Measurements from ENCODE around the gene NKD2. TPM values are rescaled to one million over a fixed set of nuclear protein-coding genes. Genes with fewer than 3 reads are reported as not detected.
A peak's percentile ranks its signal among the peaks of the same experiment; 100 is the strongest.

Gene NKD2
- total and polyA plus RNA-seq, 7 donors = 0.08 to 0.96 (median 0.63) TPM; not detected in 1

- no peak for DNase-seq
- WGBS, 3 donors = 36 to 41% (median 38%) methylated on average over 4 of the region's 4 CpGs
- Histone ChIP-seq H3K9me3 (no peaks in the 10 kb centered on the region), H3K4me3 (no peak overlapping the region), H3K4me1 (no peaks in the 10 kb centered on the region), H3K27ac (no peak overlapping the region), H3K36me3 (ENCODE audit: insufficient read depth in 1 of 2, low read depth in 1 of 2) (no peaks in the 10 kb centered on the region), H3K27me3 (ENCODE audit: insufficient read depth in 3 of 3, low read length in 2 of 3) (peaks cover 0 to 2% (median 2%) of the 10 kb centered on the region in 3 donors)
- no peak for TF ChIP-seq CTCF (IDR thresholded peaks at IDR 0.05)
- ATAC-seq = no peak
- intact Hi-C loops (cut with DNase I) = loop anchor here in 1 of 2 donors (10.0 kb wide), 1 partner anchor 138 kb away; no protein-coding TSS in a partner anchor
Measured at GRCh38 chr5:997001-997474, 11.6 kb upstream of the NKD2 start.

GRCh38 chr5:997711-998110, 10.9 kb upstream of the NKD2 start:
- WGBS, 3 donors = 87 to 92% (median 91%) methylated on average over 6 of the region's 6 CpGs
- no peak for DNase-seq

GRCh38 chr5:998246-999031, 10.2 kb upstream of the NKD2 start:
- DNase-seq (peak in 1 of 2 donors; percentile 44), ATAC-seq (no peak)
- Histone ChIP-seq H3K9me3 (no peaks in the 10 kb centered on the region), H3K27me3 (ENCODE audit: insufficient read depth in 3 of 3, low read length in 2 of 3) (peaks cover 0 to 3% (median 2%) of the 10 kb centered on the region in 3 donors), H3K4me1 (no peaks in the 10 kb centered on the region), H3K36me3 (ENCODE audit: insufficient read depth in 1 of 2, low read depth in 1 of 2) (no peaks in the 10 kb centered on the region), H3K27ac (no peak overlapping the region), H3K4me3 (no peak overlapping the region)
- no peak for TF ChIP-seq CTCF (IDR thresholded peaks at IDR 0.05)
- 71 to 77% (median 76%) methylated on average over 12 of the region's 12 CpGs for WGBS, 3 donors
- intact Hi-C loops (cut with DNase I) = loop anchor here in 1 of 2 donors (10.0 kb wide), 1 partner anchor 136 kb away; no protein-coding TSS in a partner anchor

More at GRCh38 chr5:997711-998110, 10.9 kb upstream of the NKD2 start:
- H3K27me3 ChIP-seq (ENCODE audit: insufficient read depth in 3 of 3, low read length in 2 of 3) = peaks cover 0 to 2% (median 0%) of the 10 kb centered on the region in 3 donors
- H3K4me3 ChIP-seq = no peak overlapping the region
- no peaks in the 10 kb centered on the region for H3K36me3 ChIP-seq (ENCODE audit: insufficient read depth in 1 of 2, low read depth in 1 of 2)
- H3K27ac ChIP-seq = no peak overlapping the region
- intact Hi-C loops (cut with DNase I) = loop anchor here in 1 of 2 donors (10.0 kb wide), 1 partner anchor 137 kb away; no protein-coding TSS in a partner anchor
- no peak for TF ChIP-seq CTCF (IDR thresholded peaks at IDR 0.05)
- no peak for ATAC-seq
- H3K4me1 ChIP-seq = no peaks in the 10 kb centered on the region
- no peaks in the 10 kb centered on the region for H3K9me3 ChIP-seq

DNA sequence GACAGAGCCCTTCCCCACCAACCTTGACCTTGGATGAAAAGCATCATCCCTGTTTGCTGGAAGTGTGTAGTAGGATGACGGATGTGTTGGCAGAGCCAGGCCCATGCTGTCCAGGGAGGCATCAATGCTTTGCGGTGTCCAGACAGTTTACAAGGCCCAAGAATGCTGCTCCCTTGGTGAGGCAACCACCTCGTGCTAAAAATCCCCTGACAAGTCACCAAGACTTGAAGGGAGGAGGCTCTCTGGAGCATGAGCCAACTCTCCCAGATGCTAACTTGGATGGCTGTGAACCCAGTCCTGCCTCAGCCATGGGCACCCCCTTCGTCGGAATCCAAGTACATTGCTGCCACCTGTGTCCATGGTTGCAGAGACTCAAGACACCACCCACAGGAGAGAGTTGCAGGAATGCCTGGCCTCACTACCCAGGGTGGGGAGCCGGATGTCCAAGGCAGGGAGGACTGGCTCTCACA, 9.5 kb upstream of the NKD2 start:
- Histone ChIP-seq H3K4me1 (no peaks in the 10 kb centered on the region), H3K9me3 (no peaks in the 10 kb centered on the region), H3K4me3 (no peak overlapping the region), H3K27me3 (ENCODE audit: insufficient read depth in 3 of 3, low read length in 2 of 3) (peaks cover 0 to 6% (median 2%) of the 10 kb centered on the region in 3 donors), H3K36me3 (ENCODE audit: insufficient read depth in 1 of 2, low read depth in 1 of 2) (no peaks in the 10 kb centered on the region), H3K27ac (no peak overlapping the region)
- ATAC-seq (no peak), DNase-seq (no peak)
- 58 to 64% (median 58%) methylated on average over 6 of the region's 6 CpGs for WGBS, 3 donors
- TF ChIP-seq CTCF (IDR thresholded peaks at IDR 0.05) = no peak
- intact Hi-C loops (cut with DNase I) = loop anchor here in 1 of 2 donors (10.0 kb wide), 1 partner anchor 136 kb away; no protein-coding TSS in a partner anchor
